A549 treated with DMSO at 1 μM for 4 hours (cell line): Measurements from ENCODE around the gene KDM5D. TPM values are rescaled to one million over a fixed set of nuclear protein-coding genes. Genes with fewer than 3 reads are reported as not detected.

Source experiments
- total RNA-seq: library from RNA; stranded (reverse); fragments of 200-300 nt; extraction: Qiagen RNA extraction; gene quantifications from 5 replicates; pipeline ENCODE4 v1.2.3, GENCODE V29; 2022; ENCODE audit warnings: low read depth

Gene KDM5D
- total RNA-seq, result 5.6 to 8.4 TPM (median 7.8 TPM) in 5 replicates

GRCh38 chrY:19744381-19745378, at the start of gene KDM5D:
KDM5D (minus strand) TSS chrY:19744726; CDS start chrY:19744534, 192 bp downstream.

